Sigmoid colon (tissue), 4 donors: ENCODE results near the gene PDZD7.
A peak's percentile ranks its signal among the peaks of the same experiment; 100 is the strongest.

Source experiments
- EP300 ChIP-seq, 4 donors: sonication (generic); formaldehyde crosslinking; IDR thresholded peaks; one replicate each; pipeline ENCODE4 v1.6.1; 2017; ENCODE audit warnings: antibody characterized with exemption in 4 of 4
- POLR2A ChIP-seq, 2 donors: fragments of 450-650 bp; IDR thresholded peaks; one replicate each; pipeline ENCODE4 v1.6.1; 2016; ENCODE audit warnings: antibody characterized with exemption in 2 of 2, mild to moderate bottlenecking in 2 of 2, moderate library complexity in 2 of 2
- POLR2AphosphoS5 ChIP-seq, 4 donors: sonication (generic); formaldehyde crosslinking; IDR thresholded peaks; one replicate each; pipeline ENCODE4 v1.6.1; 2017; ENCODE audit warnings: antibody characterized with exemption in 4 of 4
- TF ChIP-seq, protein P1 (sequence below), 4 experiments: fragments of 450-650 bp in 3 of 4; fragments of 200-600 bp in 1 of 4; IDR thresholded peaks; one replicate each; pipeline ENCODE4 v1.5.1; 2016 to 2019; ENCODE audit warnings: antibody characterized with exemption in 4 of 4, mild to moderate bottlenecking in 3 of 4, moderate library complexity in 2 of 4

DNA sequence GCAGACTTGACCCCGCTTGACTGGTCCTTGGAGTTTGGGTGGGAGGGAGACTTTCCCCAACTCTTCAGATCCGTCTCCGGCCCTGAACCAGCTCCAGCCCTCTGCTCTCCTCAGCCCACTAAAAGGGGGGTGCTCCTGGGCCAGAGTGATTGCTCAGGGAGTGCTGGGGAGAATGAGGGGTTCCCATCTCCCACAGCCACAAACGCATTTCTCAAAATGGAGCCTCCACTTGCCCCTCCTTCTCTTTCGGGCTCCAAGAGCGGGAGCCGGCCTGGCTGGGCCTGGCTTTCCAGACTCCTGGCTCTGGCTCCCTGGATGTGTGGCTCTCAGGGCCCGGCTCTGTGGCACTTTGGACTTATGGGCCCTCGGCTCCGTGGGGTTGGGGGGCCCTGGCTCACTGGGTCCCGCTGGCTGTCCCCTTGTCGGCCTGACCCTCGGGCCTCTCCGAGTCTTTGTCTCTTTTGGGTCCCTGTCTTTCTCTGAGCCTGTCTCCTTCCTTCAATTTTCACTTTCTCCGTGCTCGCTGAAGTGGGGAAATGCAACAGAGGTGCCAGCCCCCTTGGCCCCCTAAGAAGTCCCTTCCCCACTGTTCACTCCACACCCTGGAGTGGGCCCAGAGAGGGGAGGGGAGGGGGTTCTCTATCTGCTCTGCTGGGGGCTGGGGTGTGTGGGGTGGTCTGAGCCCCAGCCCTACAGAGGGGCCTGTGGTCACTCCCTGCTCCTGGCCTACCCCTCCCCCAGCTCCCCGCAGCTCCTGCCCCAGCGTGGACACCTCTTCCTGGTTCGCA, 30.6 kb downstream of the PDZD7 start:
- TF ChIP-seq, protein P1, sequence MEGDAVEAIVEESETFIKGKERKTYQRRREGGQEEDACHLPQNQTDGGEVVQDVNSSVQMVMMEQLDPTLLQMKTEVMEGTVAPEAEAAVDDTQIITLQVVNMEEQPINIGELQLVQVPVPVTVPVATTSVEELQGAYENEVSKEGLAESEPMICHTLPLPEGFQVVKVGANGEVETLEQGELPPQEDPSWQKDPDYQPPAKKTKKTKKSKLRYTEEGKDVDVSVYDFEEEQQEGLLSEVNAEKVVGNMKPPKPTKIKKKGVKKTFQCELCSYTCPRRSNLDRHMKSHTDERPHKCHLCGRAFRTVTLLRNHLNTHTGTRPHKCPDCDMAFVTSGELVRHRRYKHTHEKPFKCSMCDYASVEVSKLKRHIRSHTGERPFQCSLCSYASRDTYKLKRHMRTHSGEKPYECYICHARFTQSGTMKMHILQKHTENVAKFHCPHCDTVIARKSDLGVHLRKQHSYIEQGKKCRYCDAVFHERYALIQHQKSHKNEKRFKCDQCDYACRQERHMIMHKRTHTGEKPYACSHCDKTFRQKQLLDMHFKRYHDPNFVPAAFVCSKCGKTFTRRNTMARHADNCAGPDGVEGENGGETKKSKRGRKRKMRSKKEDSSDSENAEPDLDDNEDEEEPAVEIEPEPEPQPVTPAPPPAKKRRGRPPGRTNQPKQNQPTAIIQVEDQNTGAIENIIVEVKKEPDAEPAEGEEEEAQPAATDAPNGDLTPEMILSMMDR (IDR thresholded peaks at IDR 0.05) = no peak
- TF ChIP-seq POLR2AphosphoS5 (IDR thresholded peaks at IDR 0.05) (peak in 1 of 4 donors; percentile 10), EP300 (IDR thresholded peaks at IDR 0.05) (no peak), POLR2A (IDR thresholded peaks at IDR 0.05) (no peak)
